Measurements from ENCODE around the gene ARHGEF16. TPM values are rescaled to one million over a fixed set of nuclear protein-coding genes. Genes with fewer than 3 reads are reported as not detected.
A peak's percentile ranks its signal among the peaks of the same experiment; 100 is the strongest.

The ARHGEF16 gene
- polyA plus RNA-seq, 4 donors: 15.2 to 24.2 (median 21.8) TPM

DNA sequence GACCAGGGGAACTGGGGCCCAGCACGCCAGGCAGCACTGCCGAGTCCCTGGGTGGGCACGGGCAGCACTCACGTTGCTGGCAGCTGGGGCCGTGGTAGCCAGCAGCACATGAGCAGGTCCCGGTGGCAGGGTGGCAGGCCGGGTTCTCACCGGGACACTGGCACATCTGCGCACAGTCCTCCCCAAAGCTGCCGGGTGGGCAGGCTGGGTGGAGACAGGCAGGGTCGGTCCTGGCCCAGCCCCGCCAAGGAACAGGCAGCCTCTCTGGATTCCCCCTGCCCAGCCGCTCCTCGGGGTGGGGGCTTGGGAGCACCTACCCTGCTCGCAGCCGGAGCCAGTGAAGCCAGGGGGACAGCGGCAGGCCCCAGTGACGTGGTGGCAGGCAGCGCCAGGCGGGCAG lies 42.5 kb downstream of the ARHGEF16 start:
- no peak for DNase-seq (ENCODE audit: low read depth in 4 of 4, low spot score in 2 of 4)

DNA sequence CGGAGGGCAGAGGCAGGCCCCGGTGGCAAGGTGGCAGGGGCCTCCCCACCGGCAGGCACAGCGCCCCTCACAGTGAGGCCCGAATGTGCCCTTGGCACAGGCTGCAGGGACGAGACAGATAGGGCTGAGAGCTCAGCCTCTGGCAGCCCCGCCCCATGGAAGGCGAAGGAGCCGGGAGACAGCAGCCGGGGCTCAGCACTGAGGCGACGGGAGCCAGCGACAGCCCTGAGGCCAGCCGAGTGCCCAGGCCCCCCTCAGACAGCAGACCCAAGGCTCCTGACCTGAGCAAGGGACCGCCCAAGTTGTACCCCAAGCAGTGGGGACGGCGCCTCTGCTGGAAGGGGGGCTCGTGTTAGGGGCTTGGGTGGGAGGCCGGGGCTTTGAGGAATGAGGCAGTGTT lies 43.1 kb downstream of the ARHGEF16 start:
- DNase-seq (ENCODE audit: low read depth in 4 of 4, low spot score in 2 of 4): no peak

DNA sequence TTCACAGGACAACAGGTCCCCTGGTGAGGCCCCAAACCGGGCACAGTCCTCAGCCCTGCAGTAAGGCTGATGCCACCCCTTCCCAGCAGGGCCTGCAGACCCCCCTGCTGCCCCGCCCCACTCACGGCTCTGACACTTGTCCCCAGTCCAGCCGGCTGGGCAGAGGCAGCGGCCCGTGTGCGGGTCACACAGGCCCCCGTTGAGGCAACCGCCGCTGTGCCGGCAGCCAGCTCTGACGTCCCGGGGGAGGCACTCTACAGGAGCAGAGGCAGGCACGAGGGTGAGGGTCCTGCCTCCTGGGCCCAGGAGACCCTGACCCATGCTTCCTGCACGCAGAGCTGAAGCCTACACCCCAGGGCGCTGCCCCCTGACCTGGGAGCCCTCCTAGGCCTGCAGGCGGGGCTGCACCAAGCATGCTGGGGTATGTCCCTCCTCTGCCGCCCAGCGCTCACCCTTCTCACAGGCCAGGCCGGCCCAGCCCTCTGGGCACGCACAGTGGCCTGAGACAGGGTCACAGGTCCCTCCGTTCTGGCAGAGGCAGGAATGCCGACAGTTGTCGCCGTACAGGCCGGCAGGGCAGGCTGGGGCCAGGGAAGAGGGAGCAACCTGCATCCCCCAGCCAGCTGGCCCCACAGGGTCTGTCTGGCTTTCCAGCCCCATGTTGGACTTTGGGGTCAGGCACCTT lies 43.9 kb downstream of the ARHGEF16 start:
- no peak for DNase-seq (ENCODE audit: low read depth in 4 of 4, low spot score in 2 of 4)

DNA sequence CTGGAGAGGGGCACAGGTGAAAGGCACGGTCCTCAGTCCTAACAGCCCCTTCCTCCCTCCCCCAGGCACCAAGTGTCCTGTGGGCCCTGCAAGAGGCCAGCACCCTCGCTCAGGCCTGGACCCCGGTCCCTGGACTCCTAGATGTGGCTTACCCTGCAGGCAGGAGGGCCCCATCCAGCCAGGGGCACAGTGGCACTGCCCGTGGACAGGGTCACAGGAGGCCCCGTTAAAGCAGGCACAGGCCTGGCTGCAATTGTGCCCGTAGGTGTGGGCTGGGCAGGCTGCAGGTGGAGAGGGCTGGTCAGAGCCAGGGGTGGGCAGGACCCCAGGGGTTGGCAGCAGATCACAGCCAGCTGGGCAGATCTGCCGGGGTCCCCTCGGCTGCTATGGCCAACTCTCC lies 44.5 kb downstream of the ARHGEF16 start:
- no peak for DNase-seq (ENCODE audit: low read depth in 4 of 4, low spot score in 2 of 4)

DNA sequence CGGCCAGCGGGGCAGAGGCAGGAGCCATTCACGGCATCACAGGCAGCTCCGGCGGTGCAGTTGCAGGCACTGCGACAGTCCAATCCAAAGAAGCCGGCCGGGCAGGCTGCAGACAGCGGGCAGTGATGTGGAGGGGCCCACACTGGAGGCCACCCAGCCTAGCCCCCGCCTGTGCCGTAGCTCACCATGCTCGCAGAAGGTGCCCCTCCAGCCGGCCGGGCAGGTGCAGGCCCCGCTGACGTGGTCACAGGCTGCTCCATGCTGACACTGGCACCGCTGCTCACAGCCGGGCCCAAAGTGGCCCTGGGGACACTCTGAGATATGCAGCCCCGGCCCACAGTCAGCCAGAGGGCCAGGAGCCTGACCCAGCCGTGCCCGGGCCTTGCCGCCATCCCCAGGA lies 45.1 kb downstream of the ARHGEF16 start:
- no peak for DNase-seq (ENCODE audit: low read depth in 4 of 4, low spot score in 2 of 4)

DNA sequence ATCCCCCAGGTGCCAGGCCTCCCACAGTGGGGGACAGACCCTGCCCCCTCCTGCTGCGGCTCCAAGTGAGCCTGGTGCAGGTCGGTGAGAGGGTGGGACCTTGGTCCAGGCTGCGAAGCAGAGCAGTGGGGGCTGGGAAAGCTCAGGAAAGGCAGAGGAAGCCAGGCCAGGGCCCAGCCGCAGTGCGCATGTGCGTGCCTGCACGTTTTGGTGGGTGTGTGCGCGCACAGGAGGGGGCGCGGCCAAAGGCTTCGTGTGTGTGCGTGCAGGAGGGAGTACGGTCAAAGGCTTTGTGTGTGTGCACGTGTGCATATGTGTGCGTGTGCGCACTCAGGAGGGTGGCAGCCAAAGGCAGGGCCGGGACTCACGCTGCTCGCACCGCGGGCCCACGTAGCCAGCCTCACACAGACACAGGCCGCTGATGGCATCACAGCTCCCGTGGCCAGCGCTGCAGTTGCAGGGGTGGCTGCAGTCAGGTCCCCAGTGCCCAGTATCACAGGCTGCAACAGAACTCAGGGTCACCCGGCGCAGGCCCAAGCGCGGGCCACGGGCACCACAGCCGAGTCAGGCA lies 45.9 kb downstream of the ARHGEF16 start:
- no peak for DNase-seq (ENCODE audit: low read depth in 4 of 4, low spot score in 2 of 4)

DNA sequence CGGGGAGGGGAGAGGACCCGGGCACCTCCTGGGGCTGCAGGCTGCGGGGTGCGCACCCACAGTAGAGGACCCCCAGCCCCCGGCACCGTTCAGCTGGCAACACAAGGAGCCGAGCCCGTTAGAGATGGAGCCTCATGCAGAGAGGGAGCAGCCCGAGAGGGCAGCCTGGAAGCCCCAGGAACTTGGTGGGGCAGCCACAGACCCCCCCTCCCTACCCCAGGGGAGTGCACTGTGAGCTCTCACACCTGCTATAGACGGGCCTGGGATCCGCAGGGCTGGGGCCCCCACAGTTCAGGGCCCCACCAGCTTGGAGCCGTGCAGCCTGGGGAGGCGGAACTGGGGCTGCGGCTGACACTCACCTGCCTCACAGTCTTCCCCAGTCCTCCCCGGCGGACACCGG lies 47.0 kb downstream of the ARHGEF16 start:
- DNase-seq (ENCODE audit: low read depth in 4 of 4, low spot score in 2 of 4): no peak

DNA sequence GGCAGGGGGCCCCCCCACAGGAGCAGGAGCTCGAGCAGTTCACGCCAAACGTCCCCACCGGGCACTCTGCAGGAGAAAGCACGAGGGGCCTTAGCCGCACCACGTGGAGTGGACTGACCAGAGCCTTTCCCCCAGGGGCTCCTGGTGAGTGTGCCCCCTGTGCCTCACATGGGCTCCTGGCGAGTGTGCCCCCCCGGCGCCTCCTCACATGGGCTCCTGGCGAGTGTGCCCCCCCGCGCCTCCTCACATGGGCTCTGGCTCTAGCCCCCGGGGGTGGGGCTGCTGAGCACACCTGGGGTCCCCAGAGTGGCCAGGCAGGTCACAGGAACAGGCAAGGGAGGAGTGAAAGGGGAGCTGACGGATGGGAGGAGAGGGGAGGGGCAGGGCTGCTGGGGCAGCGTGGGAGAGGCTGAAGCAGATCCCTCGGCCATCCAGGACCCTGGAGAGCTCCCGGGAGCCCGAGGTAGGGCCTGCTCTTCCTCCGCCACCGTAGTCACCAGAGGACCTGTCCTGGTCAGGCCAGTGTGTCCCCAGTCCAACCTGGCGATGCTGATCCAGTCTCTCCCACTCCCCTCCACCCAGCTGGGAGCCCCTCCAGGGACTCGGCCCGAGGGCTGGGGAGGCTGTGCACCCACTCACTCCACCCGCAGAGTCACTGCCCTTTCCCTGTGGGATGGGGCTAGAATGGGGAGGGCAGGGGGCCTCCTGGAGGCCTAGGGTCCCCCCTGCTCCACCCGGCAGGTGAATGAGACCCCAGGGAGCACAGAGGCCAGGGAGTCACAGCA lies 47.6 kb downstream of the ARHGEF16 start:
- DNase-seq (ENCODE audit: low read depth in 4 of 4, low spot score in 2 of 4): peak; percentile 31 to 82 (median 66)

DNA sequence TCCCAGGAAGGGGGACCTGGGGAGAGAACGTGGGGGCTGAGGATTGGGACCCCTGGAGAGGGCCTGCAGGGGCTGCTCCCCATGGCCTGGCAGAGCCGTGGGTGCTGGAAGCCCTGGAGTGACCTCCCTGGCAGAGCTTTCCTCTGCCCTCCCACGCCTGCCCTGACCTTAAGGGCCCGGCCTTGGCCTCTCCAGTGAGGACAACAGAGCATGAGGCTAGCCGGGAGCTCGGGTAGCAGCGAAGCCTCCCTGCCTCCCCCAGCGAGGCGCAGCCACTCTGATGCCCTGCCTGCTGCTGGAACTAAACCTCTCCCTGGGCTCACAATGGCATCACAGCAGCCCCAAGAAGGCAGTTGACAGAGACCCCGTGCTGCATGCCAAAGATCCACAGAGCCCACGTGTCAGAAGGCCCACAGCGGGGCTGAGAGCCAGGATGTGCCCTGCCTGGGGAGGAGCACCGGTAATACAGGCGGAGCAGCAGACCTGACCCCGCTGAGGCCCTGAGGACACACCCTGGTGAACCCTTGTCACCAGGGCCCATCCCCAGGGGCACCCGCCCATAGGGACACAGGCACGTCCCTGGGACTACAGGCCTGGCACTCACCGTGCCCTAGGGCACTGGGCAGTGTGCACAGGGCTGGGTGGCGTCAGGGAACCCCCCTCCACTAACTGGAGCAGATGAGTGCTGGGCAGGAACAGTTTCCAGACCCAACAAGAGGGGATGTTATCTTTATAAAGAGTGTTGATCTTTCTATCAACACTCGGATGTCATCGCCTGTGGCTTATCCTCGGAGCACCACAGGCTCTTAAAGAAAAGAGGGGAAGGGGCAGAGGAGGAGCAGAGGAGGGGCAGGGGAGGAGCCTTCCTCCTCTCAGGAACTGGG lies 48.4 kb downstream of the ARHGEF16 start:
- DNase-seq (ENCODE audit: low read depth in 4 of 4, low spot score in 2 of 4): no peak

DNA sequence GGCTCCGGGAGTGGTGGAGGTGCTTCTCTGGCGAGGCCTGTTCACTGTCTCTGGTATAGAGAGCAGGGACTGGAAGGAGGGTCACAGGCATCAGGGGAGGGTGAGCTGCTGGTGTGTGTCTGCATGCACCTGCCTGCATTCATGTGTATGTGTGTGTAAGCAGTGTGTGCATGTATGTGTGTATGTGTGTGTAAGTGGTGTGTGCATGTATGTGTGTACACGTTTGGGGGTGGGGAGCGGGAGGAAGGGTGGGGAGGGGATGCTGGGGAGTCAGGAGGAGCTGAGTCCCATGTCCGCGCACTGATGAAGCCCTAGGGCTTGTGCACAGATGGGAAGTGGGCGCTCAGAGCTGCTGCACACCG lies 49.0 kb downstream of the ARHGEF16 start:
- DNase-seq (ENCODE audit: low read depth in 4 of 4, low spot score in 2 of 4): no peak

DNA sequence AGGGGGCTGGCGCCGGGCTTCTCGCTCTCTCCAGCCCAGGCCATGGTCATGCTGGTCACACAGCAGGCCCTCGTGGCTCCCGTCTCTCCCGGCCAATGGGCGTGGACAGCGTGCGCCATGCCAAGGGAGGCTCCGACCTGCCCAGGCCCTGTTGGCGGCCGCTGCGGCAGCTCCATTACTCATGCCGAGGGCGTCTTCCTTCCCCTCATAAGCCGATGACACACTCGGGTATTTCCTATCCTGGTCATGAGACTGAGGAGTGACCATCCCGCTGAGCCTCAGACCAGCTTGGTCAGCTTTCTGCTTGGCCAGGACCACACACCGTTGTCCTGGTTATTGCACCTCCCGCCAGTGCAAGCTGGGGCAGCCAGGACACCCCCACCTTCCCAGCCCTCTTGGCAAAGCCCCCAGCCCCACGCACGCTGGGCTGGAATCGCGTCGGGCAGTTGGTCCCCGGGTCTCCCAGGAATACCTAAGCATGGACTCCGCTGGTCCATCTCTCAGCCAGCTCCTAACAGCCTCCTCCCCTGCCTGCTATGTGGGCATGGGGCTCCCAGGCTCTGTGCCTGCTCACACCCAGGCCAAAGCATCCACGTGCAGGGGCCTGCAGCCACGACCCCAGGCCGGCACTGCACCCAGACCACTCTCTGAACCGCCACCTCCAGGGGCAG lies 49.8 kb downstream of the ARHGEF16 start:
- DNase-seq (ENCODE audit: low read depth in 4 of 4, low spot score in 2 of 4): no peak

DNA sequence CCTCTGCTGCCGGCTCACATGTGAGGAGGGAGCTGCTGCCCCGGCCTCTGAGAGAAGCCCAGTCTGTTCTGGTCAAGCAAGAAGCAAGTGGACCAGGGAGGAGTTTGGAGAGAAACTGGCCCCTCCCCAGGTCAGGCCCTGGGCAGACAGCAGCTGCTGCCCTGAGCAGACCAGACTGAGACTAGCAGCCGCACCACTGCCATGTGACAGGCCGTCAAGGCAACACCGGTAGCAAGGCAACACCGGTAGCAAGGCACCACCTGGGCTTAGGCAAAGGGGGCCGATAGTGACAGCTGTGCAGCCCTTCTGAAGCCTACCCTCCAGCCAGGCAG lies 50.3 kb downstream of the ARHGEF16 start:
- no peak for DNase-seq (ENCODE audit: low read depth in 4 of 4, low spot score in 2 of 4)

DNA sequence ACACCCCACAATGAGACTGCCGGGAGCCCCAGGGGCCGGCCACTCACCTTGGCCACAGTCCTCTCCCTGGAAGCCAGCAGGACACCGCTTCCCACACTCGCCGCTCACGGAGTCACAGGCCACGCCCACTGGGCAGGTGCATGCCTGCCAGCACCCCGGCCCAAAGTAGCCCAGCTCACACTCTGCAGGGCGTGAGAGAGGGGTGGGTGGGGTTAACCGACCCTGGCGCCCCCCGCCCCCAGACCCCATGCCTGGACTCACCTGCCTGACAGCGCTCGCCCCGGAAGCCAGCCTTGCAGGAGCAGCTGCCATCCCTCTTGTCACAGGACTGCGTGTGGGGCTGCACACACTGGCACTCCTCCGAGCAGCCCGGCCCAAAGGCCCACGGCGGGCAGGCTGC lies 50.7 kb downstream of the ARHGEF16 start:
- no peak for DNase-seq (ENCODE audit: low read depth in 4 of 4, low spot score in 2 of 4)

DNA sequence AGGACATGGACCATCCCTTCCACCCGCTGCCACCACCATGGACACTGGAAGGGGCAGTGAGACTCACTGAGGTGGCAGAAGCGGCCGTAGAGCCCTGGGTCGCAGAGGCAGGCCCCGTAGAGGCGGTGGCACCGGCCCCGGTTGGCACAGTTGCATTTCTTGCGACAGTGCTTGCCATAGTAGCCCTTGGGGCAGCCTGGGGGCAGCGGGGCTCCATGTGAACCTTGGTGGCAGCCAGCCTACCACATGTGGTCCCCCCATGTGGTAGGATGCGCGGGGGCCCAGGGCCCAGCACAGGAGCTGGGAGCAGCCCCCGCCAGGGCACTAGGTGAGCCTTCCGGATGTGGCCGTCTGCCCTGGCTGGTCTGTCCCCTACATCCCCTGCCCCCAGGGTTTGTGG lies 51.6 kb downstream of the ARHGEF16 start:
- no peak for DNase-seq (ENCODE audit: low read depth in 4 of 4, low spot score in 2 of 4)

DNA sequence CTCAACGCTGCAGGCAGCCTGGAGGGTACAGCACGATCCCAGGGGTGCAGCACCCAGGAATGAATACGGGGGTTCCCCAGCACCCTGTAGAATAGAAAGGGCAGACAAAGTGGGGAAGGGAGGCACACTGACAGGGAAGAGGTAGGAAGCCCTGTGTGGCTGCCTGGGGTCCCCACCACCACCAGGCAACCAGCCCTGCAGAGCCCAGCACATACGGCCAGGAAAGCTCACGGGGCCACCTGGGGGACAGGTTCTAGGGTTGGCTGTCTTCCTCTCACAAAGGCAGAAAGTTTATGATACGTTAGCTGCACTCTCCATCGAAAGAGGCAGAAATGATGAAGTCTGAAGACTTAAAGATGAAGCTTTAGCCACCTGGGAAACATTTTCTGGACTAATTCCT lies 52.5 kb downstream of the ARHGEF16 start:
- DNase-seq (ENCODE audit: low read depth in 4 of 4, low spot score in 2 of 4): no peak

DNA sequence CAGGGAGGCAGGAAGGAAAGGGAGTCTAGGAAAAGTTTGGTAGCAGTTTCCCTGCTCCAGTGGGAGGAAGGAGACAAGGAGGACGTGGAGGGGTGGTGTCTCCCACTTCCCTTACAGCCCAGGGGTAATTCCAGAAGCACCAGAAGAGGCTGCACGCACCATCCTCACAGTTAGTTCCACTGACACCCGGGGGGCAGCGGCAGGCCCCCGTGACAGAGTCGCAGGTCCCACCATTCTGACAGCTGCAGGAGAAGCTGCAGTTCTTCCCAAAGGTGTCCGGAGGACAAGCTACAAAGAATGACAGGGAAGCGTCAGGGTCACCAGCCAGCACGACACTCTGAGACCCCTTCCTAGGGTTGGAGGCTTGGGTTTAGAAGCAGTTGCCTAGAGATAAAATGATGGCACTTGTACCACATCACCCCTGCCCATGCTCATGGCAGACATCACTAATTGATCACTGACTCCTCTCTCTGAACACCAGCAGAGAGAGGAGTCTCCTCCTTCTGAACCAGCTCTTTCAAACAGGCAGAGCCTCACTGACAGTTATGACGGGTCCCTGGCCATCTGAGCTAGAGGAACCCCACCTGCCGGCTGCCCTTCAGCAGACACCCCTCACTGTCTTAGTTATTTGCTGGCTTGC lies 53.3 kb downstream of the ARHGEF16 start:
- DNase-seq (ENCODE audit: low read depth in 4 of 4, low spot score in 2 of 4): no peak

DNA sequence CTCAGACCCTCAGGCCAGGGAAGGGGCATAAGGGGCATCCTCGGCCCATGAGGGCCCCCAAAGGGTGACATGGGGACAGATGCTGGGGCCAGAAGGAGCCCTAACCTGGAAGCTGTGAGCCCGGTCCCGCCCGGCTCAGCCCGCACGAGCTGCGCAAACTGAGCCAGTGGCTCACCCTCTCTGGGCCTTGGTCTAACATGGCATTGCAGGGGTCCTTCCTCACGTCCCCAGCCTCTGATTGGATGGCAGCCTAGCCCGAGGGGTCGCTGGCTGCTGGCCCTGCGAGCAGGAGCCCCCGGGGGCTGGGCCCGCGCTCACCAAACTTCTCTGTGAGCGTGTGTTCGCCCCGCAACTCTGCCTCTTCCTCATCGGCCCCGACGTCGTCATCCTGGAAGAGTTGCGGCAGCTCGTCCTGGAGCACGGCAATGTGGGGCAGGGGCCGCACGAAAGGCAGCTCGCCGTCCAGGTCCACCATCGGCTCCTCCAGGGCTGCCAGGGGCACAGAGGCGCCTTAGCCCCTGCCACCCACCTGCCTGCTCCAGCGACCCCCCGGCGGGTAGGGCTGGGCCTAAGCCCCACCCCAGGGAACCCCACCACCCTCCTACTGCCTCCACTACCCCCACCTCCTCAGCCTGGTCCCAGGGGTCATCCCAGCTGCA lies 54.4 kb downstream of the ARHGEF16 start:
- no peak for DNase-seq (ENCODE audit: low read depth in 4 of 4, low spot score in 2 of 4)

DNA sequence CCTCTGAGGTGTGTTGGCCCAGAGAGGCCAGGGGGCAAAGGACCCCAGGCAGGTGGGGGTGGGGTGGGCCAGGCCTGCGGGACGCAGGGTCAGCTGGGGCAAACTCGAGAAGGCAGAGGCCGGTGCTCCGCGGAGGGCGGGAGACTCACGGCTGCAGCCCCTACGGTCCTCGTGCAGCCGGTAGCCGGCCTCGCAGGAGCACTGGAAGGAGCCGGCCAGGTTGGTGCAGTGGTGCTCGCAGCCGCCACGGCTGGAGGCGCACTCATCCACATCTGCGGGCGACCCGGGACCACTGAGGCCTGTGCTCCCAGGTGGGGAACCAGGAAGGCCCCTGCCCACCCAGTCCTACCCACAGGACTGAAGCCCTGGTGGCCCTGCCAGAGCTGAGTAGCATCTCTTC lies 55.3 kb downstream of the ARHGEF16 start:
- no peak for DNase-seq (ENCODE audit: low read depth in 4 of 4, low spot score in 2 of 4)

DNA sequence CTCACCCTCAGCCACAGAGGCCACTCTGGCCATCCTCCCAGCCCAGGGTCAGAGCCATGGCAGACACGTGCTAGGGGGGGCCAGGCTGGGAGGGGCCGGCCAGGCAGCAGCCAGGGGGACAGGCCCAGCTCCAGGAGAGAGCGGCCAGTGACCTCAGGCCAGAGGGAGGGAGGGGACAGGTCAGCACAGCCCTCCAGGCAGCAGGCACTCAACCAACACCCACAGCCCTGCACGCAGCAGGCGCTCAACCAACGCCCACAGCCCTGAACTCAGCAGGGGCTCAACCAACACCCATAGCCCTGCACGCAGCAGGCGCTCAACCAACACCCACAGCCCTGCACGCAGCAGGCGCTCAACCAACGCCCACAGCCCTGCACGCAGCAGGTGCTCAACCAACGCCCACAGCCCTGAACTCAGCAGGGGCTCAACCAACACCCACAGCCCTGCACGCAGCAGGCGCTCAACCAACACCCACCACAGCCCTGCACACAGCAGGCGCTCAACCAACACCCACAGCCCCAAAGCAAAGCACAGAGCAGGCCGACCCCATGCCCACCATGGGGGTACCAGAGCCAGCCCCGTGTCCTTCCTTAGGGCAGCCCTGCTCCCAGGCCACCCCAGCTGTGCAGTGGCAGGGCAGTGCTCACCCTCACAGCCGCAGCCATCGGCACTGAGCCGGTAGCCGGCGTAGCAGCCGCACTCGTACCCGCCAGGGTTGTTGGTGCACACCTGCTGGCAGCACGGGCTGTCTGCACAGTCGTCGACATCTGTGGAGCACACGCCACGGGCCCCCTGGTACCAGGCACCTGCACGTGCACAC lies 55.9 kb downstream of the ARHGEF16 start:
- no peak for DNase-seq (ENCODE audit: low read depth in 4 of 4, low spot score in 2 of 4)
